Neural progenitor cell (in vitro differentiated cells): ENCODE data around the gene ADGRG1. TPM values are rescaled to one million over a fixed set of nuclear protein-coding genes. Genes with fewer than 3 reads are reported as not detected.
A peak's percentile ranks its signal among the peaks of the same experiment; 100 is the strongest.

Experiments
- DNase-seq: peaks from one replicate; pipeline ENCODE4 v3.0.0-alpha.2; 2016; ENCODE audit warnings: low spot score
- H2AFZ ChIP-seq: fragments of 200-600 bp; sonication (generic); replicated peaks from 2 replicates; pipeline ENCODE4 v1.6.1; 2016; ENCODE audit warnings: antibody characterized with exemption
- H3F3A ChIP-seq: fragments of 200-600 bp; sonication (generic); 2 replicates; pipeline ENCODE4 v1.6.1; 2016; ENCODE audit warnings: antibody characterized with exemption, low read depth
- H3K27ac ChIP-seq: fragments of 200-600 bp; sonication (generic); 2 replicates; pipeline ENCODE4 v1.5.1; 2016; ENCODE audit warnings: mild to moderate bottlenecking
- H3K27me3 ChIP-seq: fragments of 200-600 bp; sonication (generic); 2 replicates; pipeline ENCODE4 v1.6.1; 2016; ENCODE audit warnings: mild to moderate bottlenecking, moderate library complexity
- H3K36me3 ChIP-seq: fragments of 200-600 bp; sonication (generic); 2 replicates; pipeline ENCODE4 v1.5.1; 2016
- H3K4me1 ChIP-seq: fragments of 200-600 bp; sonication (generic); 2 replicates; pipeline ENCODE4 v1.6.1; 2016; ENCODE audit warnings: mixed run types
- H3K4me2 ChIP-seq: fragments of 200-600 bp; sonication (generic); 2 replicates; pipeline ENCODE4 v1.6.1; 2016
- H3K4me3 ChIP-seq: fragments of 200-600 bp; sonication (generic); 2 replicates; pipeline ENCODE4 v1.5.1; 2016
- H3K79me2 ChIP-seq: fragments of 200-600 bp; sonication (generic); 2 replicates; pipeline ENCODE4 v1.6.1; 2016; ENCODE audit warnings: low read depth
- H3K9ac ChIP-seq: fragments of 200-600 bp; sonication (generic); 2 replicates; pipeline ENCODE4 v1.6.1; 2016
- H3K9me3 ChIP-seq: fragments of 200-600 bp; sonication (generic); 2 replicates; pipeline ENCODE4 v1.5.1; 2016; ENCODE audit warnings: low read depth
- H4K20me1 ChIP-seq: fragments of 200-600 bp; sonication (generic); 2 replicates; pipeline ENCODE4 v1.6.1; 2016; ENCODE audit warnings: low read depth
- H3K27ac Mint-ChIP-seq: 3 replicates; pipeline ENCODE4 v1.8.0; 2021; ENCODE audit warnings: mixed read lengths
- H3K27me3 Mint-ChIP-seq: 2 replicates; pipeline ENCODE4 v1.8.0; 2022; ENCODE audit warnings: low read depth, mild to moderate bottlenecking, inconsistent platforms, moderate library complexity, mixed read lengths; ENCODE audit not compliant: insufficient read depth
- H3K36me3 Mint-ChIP-seq: 3 replicates; pipeline ENCODE4 v1.8.0; 2021; ENCODE audit warnings: mixed read lengths
- H3K4me1 Mint-ChIP-seq: 3 replicates; pipeline ENCODE4 v1.8.0; 2021; ENCODE audit warnings: mixed read lengths
- H3K4me3 Mint-ChIP-seq: 3 replicates; pipeline ENCODE4 v1.8.0; 2021; ENCODE audit warnings: mild to moderate bottlenecking, moderate library complexity, mixed read lengths
- H3K9me3 Mint-ChIP-seq: 3 replicates; pipeline ENCODE4 v1.8.0; 2020; ENCODE audit warnings: mixed read lengths
- CTCF ChIP-seq: fragments of 200-600 bp; sonication (generic); IDR thresholded peaks from 2 replicates; pipeline ENCODE4 v1.5.1; 2017; ENCODE audit warnings: antibody characterized with exemption, mild to moderate bottlenecking
- EZH2 ChIP-seq: fragments of 200-600 bp; sonication (generic); IDR thresholded peaks from 2 replicates; pipeline ENCODE4 v1.6.1; 2017; ENCODE audit warnings: antibody characterized with exemption, mild to moderate bottlenecking, moderate library complexity
- EZH2phosphoT487 ChIP-seq: fragments of 200-600 bp; sonication (generic); IDR thresholded peaks from 2 replicates; pipeline ENCODE4 v1.6.1; 2017; ENCODE audit warnings: antibody characterized with exemption
- total RNA-seq: library from RNA; depleted of rRNA; stranded (reverse); fragments of >200 nt; gene quantifications from 2 replicates; pipeline ENCODE4 v1.2.3, GENCODE V29; 2015; ENCODE audit warnings: low replicate concordance

Gene ADGRG1
- total RNA-seq, 1 donor from 2014 or later, result 8.0 TPM

GRCh38 chr16:57634171-57634570 lies 5.7 kb downstream of the ADGRG1 start:
- H3F3A ChIP-seq, result peaks cover 20% of the 10 kb centered on the region
- Mint-ChIP-seq H3K4me1 (peaks cover 57% of the 10 kb centered on the region), H3K27me3 (peaks cover 8% of the 10 kb centered on the region), H3K4me3 (no peak overlapping the region), H3K9me3 (no peaks in the 10 kb centered on the region), H3K36me3 (no peaks in the 10 kb centered on the region), H3K27ac (peak overlapping the region; percentile 53)
- no peak overlapping the region for H3K27ac ChIP-seq
- peaks cover 28% of the 10 kb centered on the region for H3K4me1 ChIP-seq
- H3K79me2 ChIP-seq, result no peaks in the 10 kb centered on the region
- no peak overlapping the region for H3K9ac ChIP-seq
- H3K4me2 ChIP-seq, result no peak overlapping the region
- no peak overlapping the region for H2AFZ ChIP-seq
- H3K9me3 ChIP-seq, result no peaks in the 10 kb centered on the region
- H3K36me3 ChIP-seq, result no peaks in the 10 kb centered on the region
- no peaks in the 10 kb centered on the region for H3K27me3 ChIP-seq
- no peak overlapping the region for H3K4me3 ChIP-seq
- DNase-seq, result no peak
- TF ChIP-seq EZH2phosphoT487 (no peak), CTCF (no peak), EZH2 (no peak)
- no peaks in the 10 kb centered on the region for H4K20me1 ChIP-seq

DNA sequence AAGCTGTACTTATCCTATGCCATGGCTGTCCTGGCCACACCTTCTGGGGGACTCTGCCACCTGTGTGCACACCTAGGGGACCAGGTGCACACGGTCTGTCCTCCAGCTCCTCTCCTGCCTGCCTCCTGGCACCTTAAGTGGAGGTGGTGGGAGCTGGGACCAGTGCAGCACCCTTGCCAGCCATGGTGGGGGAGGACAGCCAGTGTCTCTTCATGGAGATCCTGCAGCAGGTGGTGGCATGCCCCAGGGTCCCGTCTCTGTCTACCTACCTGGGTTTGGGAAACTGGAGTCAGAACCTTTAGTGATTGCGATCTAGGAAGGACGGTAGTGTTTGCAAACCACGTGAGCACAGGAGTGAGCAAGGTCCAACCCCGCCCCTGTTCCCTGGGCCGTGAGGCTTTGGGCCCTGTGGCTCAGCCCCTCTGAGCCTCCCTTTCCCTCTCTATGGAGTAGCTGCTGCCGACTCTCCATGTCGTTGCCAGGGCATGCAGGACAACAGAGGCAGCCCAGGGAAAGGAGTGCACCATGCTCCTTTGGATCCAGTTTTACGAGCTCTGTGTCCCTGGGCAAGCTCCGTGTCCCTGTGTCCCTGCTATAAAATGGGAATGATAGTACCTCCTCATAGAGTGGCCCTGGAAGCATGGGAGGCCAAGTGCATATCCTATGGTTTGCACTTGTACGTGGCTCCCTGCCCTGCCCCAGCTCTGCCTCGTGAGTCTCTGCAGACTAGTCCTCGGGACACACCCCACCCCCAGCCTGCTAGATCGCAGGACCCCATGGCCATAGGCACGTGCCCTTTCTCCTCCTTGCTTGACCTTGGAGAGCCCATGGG lies 7.1 kb downstream of the ADGRG1 start:
- no peak overlapping the region for H3K4me3 ChIP-seq
- peaks cover 41% of the 10 kb centered on the region for H3K4me1 ChIP-seq
- no peaks in the 10 kb centered on the region for H3K79me2 ChIP-seq
- DNase-seq, result no peak
- H3K36me3 ChIP-seq, result no peaks in the 10 kb centered on the region
- Mint-ChIP-seq H3K4me3 (peak overlapping the region; percentile 36), H3K4me1 (peaks cover 62% of the 10 kb centered on the region), H3K27ac (peak overlapping the region; percentile 60), H3K27me3 (peaks cover 5% of the 10 kb centered on the region), H3K36me3 (no peaks in the 10 kb centered on the region), H3K9me3 (no peaks in the 10 kb centered on the region)
- no peak overlapping the region for H3K4me2 ChIP-seq
- peaks cover 20% of the 10 kb centered on the region for H3F3A ChIP-seq
- H3K27me3 ChIP-seq, result no peaks in the 10 kb centered on the region
- H3K27ac ChIP-seq, result no peak overlapping the region
- H4K20me1 ChIP-seq, result no peaks in the 10 kb centered on the region
- H2AFZ ChIP-seq, result no peak overlapping the region
- no peak overlapping the region for H3K9ac ChIP-seq
- TF ChIP-seq CTCF (no peak), EZH2 (no peak), EZH2phosphoT487 (no peak)
- H3K9me3 ChIP-seq, result no peaks in the 10 kb centered on the region

DNA sequence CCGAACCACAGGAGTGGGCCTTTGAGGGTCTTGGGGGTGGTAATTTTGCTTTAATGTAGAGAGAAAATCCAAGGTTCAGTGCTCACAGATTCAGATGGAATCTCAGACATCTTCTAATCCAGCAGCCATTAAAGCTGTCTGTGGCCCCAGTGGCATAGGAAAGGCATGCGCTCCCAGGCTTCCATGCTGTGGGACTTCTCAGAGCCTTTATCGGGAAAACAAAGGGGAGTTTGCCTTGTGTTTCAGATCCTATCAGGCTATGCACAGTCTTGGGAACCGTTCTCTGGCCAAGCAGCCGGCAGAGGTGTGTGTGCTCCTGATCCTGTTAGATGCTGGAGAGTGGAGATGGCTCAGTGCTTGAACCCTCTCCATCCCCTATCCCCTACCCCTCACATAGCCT lies 7.8 kb downstream of the ADGRG1 start:
- peaks cover 44% of the 10 kb centered on the region for H3K4me1 ChIP-seq
- H3K27me3 ChIP-seq, result no peaks in the 10 kb centered on the region
- H3K9me3 Mint-ChIP-seq, result no peaks in the 10 kb centered on the region
- no peak overlapping the region for H3K9ac ChIP-seq
- no peaks in the 10 kb centered on the region for H3K36me3 Mint-ChIP-seq
- H3K36me3 ChIP-seq, result no peaks in the 10 kb centered on the region
- no peak for DNase-seq
- peaks cover 60% of the 10 kb centered on the region for H3K4me1 Mint-ChIP-seq
- H2AFZ ChIP-seq, result no peak overlapping the region
- no peaks in the 10 kb centered on the region for H3K79me2 ChIP-seq
- H3K4me3 ChIP-seq, result no peak overlapping the region
- H3K27ac ChIP-seq, result no peak overlapping the region
- peaks cover 3% of the 10 kb centered on the region for H3K27me3 Mint-ChIP-seq
- no peaks in the 10 kb centered on the region for H4K20me1 ChIP-seq
- peaks cover 20% of the 10 kb centered on the region for H3F3A ChIP-seq
- no peak overlapping the region for H3K4me3 Mint-ChIP-seq
- peak overlapping the region; percentile 99 for H3K27ac Mint-ChIP-seq
- H3K9me3 ChIP-seq, result no peaks in the 10 kb centered on the region
- H3K4me2 ChIP-seq, result no peak overlapping the region
- no peak for TF ChIP-seq EZH2phosphoT487
- no peak for TF ChIP-seq CTCF
- no peak for TF ChIP-seq EZH2
